ENCODE results near the gene EFCAB6.
A peak's percentile ranks its signal among the peaks of the same experiment; 100 is the strongest.
"Not testable (repeated sequence)": the region's sequence is repeated elsewhere in the genome, so short reads cannot be mapped to it uniquely, and the experiment has no call there.

EFCAB6 gene

DNA sequence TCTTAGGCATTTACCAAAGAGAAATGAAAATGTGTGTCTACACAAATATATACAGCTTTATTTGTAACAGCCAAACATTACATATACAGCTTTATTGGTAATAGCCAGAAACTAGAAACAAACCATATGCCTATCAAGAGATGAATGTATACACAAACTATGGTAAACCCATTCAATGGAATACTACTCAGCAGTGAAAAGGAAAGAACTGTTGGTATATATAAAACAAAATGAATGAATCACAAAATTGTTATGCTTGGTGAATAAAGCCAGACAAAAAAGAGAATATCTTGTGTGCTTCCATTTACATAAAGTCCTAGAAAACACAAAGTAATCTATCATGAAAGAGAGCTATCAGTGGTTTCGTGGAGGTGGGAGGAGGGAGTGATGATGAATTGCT, 142.9 kb downstream of the EFCAB6 start:
- TF ChIP-seq, protein P1, sequence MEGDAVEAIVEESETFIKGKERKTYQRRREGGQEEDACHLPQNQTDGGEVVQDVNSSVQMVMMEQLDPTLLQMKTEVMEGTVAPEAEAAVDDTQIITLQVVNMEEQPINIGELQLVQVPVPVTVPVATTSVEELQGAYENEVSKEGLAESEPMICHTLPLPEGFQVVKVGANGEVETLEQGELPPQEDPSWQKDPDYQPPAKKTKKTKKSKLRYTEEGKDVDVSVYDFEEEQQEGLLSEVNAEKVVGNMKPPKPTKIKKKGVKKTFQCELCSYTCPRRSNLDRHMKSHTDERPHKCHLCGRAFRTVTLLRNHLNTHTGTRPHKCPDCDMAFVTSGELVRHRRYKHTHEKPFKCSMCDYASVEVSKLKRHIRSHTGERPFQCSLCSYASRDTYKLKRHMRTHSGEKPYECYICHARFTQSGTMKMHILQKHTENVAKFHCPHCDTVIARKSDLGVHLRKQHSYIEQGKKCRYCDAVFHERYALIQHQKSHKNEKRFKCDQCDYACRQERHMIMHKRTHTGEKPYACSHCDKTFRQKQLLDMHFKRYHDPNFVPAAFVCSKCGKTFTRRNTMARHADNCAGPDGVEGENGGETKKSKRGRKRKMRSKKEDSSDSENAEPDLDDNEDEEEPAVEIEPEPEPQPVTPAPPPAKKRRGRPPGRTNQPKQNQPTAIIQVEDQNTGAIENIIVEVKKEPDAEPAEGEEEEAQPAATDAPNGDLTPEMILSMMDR (conservative IDR thresholded peaks at IDR 0.05; ENCODE audit: low read depth, low read length): no peak
- no peak for DNase-seq (ENCODE audit: low read depth)
- no peak overlapping the region for H3K4me3 ChIP-seq (ENCODE audit: low read depth, low read length)

- no peak overlapping the region for H3K4me3 ChIP-seq (ENCODE audit: low read depth, low read length)
- TF ChIP-seq, protein P1 (conservative IDR thresholded peaks at IDR 0.05; ENCODE audit: low read depth, low read length): no peak
- DNase-seq (ENCODE audit: low read depth): no peak
Observed at GRCh38 chr22:43667656-43668055, 144.4 kb downstream of the EFCAB6 start.

GRCh38 chr22:43666457-43666856, 145.6 kb downstream of the EFCAB6 start:
- TF ChIP-seq, protein P1 (conservative IDR thresholded peaks at IDR 0.05; ENCODE audit: low read depth, low read length): no peak
- DNase-seq (ENCODE audit: low read depth): no peak
- H3K4me3 ChIP-seq (ENCODE audit: low read depth, low read length): no peak overlapping the region

DNA sequence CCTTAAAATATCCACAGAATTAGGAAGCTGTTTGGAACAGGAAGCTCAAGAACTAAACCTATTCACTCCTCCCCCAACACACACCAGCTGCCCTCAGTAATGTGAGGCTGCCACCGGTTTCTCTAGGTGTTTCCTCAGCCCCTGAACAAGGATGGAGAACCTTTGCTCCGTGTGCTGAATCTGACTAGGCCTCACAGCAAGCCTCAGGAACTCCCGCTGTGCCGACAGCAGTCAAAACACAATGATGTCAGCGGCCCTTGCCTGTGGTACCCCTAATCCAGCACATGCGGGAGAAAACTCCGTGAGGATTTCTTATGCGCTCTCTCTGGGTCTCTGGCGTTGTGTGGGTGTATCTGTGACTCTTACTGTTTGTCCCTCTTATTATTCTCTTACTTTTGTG, 153.3 kb downstream of the EFCAB6 start:
- H3K4me3 ChIP-seq (ENCODE audit: low read depth, low read length): no peak overlapping the region
- peak; percentile 22 for DNase-seq (ENCODE audit: low read depth)
- TF ChIP-seq, protein P1 (conservative IDR thresholded peaks at IDR 0.05; ENCODE audit: low read depth, low read length): no peak

DNA sequence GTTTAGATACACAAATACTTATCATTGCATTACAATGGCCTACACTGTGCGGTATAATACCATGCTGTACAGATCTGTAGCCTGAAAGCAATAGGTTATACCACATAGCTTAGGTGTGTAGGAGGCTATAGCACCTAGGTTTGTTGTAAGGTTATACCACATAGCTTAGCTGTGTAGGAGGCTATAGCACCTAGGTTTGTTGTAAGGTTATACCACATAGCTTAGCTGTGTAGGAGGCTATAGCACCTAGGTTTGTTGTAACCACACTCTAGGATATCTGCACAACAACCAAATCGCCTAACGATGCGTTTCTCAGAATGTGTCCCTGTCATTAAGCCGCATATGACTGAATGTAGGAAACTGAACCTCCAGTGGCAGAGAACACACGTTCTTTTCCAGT, 155.5 kb downstream of the EFCAB6 start:
- not testable (repeated sequence) for DNase-seq (ENCODE audit: low read depth); H3K4me3 ChIP-seq (ENCODE audit: low read depth, low read length)

- no peak overlapping the region for H3K4me3 ChIP-seq (ENCODE audit: low read depth, low read length)
- no peak for DNase-seq (ENCODE audit: low read depth)
- TF ChIP-seq, protein P1 (conservative IDR thresholded peaks at IDR 0.05; ENCODE audit: low read depth, low read length): no peak
Observed at GRCh38 chr22:43654271-43654670, 157.8 kb downstream of the EFCAB6 start.

- TF ChIP-seq, protein P1 (conservative IDR thresholded peaks at IDR 0.05; ENCODE audit: low read depth, low read length): no peak
- no peak overlapping the region for H3K4me3 ChIP-seq (ENCODE audit: low read depth, low read length)
- DNase-seq (ENCODE audit: low read depth): no peak
Observed at GRCh38 chr22:43652845-43653244, 159.3 kb downstream of the EFCAB6 start.

DNA sequence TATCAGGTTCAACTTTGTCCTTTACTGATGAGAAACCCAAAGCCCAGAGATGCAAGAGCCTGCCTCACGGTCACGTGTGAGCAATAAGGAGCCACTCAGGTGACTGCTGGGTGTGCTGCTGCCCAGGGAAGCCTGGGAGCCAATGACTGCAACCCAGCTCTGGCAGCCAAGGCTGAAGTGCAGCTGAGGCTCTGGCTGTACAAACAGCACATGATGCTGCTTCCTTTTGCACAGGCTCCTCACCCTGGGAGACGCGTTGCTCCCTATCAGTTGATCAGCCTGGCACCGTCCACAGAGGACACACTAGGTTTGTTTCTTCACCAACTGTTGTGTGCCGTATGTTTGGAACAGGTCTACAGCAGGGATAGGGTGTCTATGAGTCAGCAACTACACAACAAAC, 168.7 kb downstream of the EFCAB6 start:
- no peak overlapping the region for H3K4me3 ChIP-seq (ENCODE audit: low read depth, low read length)
- TF ChIP-seq, protein P1 (conservative IDR thresholded peaks at IDR 0.05; ENCODE audit: low read depth, low read length): no peak
- no peak for DNase-seq (ENCODE audit: low read depth)
